HG02588 (cell line): Measurements from ENCODE around the gene RPUSD3.
"Not testable (repeated sequence)": the region's sequence is repeated elsewhere in the genome, so short reads cannot be mapped to it uniquely, and the experiment has no call there.

ENCODE experiments used
- ATAC-seq: cut with Tn5 transposase; IDR thresholded peaks from one replicate; pipeline ENCODE4 v1.9.1; 2021; ENCODE audit warnings: mild to moderate bottlenecking, moderate library complexity; ENCODE audit not compliant: unreplicated experiment

The RPUSD3 gene, protein sequence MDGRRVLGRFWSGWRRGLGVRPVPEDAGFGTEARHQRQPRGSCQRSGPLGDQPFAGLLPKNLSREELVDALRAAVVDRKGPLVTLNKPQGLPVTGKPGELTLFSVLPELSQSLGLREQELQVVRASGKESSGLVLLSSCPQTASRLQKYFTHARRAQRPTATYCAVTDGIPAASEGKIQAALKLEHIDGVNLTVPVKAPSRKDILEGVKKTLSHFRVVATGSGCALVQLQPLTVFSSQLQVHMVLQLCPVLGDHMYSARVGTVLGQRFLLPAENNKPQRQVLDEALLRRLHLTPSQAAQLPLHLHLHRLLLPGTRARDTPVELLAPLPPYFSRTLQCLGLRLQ

DNA sequence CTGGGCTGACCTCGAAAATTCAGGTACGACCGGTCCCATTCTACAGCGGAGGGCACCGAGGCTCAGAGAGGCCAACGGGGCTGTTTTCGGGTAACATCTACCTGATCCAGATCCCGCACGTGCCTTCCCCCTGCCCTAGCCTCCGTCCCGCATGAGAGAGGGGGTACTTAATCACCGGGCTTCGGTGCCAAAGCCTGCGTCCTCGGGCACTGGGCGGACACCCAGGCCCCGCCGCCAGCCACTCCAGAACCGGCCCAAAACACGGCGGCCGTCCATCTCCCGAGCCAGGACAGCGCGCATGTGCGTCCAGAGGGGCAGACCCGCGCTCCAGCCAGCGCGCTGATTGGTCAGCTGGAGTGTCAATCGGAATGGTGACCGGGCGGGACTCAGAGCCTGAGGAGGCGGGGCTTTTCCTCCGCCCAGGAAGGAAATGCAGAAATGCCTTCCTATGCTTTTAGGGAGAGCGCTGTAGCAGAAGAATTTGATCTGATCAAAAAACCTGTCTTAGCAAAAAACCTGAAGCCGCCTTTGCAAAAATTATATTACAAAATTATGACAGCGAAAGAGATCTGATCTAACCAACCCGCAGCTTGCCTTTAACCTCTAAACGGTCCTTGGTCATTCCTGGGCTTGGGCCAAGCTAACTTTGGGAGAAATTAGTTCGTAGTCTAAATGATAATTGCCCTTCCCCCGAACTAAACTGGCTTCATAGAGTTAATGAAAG, at the start of gene RPUSD3:
Gene RPUSD3, minus strand, starts transcription at position 294 of the 724 bp plus-strand sequence. Its CDS starts 18 bp downstream, at position 276.
- peak; percentile 96 for ATAC-seq

DNA sequence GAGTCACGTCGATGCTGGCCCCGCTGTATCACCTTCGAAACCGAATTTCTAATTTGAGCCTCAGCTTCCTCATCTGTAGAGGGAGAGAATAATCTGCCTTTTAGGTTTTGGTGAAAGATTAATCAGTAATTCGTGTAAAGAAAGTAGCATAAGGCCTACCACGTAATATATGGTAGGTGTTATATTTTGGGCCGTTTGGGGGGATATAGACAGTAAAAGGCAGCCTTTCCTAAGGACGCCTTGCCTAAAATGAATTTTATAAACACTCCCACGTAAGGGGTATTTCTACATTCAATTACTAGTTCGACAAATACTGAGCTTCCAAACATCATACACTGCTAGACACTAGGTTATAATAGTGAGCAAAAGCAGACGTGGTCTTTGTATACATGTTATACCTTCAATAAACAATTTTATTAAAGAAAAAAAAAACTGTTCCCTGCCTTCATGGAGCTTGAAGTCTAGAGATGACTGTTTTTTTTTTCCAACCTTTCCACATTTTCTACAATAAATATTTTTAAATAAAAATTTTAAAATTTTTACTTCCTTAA, 47.3 kb upstream of the RPUSD3 start:
- ATAC-seq: no peak

DNA sequence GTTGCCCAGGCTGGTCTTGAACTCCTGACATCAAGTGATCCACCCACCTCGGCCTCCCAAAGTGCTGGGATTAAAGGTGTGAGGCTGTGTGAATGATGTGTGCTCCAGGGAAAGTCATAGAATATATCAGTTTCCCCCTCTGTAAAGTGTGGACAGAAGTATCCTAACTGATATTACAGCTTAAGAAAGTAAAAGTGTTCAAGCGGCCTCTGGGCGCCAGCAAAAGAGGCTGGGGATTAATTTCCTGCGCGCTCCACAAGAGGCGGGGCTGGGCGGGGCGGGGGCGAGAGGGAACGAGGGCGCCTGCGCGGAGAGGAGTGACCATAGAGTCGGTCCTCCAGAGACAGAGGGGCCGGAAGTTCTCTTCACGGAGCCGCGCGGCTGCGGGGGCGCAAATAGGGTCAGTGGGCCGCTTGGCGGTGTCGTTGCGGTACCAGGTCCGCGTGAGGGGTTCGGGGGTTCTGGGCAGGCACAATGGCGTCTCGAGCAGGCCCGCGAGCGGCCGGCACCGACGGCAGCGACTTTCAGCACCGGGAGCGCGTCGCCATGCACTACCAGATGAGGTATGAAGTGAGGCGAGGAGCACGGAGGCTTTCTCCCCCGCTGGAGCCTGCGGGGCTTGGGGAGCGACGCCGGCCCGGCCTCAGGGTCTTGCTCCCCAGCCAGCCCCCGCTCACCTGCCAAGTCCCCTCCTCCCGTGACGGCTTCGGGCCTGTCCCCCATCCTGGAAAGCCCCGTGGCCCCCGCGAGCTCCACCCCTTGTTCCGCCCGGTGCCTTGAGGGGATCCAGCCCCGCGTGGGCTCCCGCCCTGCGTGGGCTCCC, 46.7 kb upstream of the RPUSD3 start, which contains the start of gene JAGN1:
Gene JAGN1, plus strand, starts transcription at position 362 of the 823 bp plus-strand sequence. Its CDS starts 113 bp downstream, at position 475.
- peak; percentile 68 for ATAC-seq

DNA sequence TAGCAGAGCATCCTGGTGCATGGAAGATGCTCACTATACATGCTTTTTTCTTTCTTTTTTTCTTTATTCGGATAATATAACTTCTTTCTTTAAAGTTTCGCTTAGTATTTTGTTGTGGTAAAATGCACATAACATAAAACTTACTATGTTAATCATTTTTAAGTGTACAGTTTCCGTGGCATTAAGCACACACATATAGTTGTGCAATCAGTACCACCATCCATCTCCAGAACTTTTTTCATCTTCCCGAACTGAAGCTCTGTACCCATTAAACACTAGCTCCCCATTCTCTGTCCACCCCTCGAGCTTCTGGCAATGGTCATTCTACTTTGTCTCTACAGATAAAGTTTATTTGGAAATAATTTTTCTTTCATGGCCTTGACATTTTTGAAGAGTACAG, 45.6 kb upstream of the RPUSD3 start:
- ATAC-seq: no peak

DNA sequence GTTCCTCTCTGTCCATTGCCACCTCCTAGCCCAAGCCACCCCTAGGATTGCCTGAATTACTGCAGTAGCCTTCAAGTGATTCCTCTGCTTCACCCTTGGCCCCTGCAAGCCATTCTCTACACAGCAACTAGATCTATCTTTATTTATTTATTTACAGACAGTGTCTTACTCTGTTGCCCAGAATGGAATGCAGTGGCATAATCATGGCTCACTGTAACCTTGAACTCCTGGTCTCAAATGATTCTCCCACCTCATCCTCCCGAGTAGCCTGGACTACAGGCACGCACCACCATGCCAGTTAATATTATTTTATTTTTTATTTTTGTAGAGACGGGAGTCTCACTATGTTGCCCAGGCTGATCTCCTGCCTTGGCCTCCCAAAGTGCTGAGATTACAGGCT, 44.7 kb upstream of the RPUSD3 start:
- ATAC-seq: no peak

DNA sequence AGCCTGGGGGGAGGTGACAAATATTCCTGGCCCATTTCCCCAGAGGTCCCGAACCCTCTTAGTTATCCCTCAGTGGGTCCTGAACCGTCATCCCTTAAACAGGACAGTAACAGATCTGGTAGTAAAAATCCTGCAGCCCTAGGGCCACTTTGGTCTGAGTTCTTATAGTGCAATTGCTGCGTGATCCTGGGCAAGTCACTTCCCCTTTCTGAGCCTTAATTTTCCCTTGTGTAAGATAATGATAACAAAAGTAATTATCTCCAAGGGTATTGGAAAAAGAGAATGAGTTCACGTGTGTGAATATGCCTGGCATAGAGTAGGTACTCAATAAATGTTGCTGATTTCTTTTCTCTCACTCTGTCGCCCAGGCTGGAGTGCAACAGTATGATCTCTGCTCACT, 43.7 kb upstream of the RPUSD3 start:
- no peak for ATAC-seq

DNA sequence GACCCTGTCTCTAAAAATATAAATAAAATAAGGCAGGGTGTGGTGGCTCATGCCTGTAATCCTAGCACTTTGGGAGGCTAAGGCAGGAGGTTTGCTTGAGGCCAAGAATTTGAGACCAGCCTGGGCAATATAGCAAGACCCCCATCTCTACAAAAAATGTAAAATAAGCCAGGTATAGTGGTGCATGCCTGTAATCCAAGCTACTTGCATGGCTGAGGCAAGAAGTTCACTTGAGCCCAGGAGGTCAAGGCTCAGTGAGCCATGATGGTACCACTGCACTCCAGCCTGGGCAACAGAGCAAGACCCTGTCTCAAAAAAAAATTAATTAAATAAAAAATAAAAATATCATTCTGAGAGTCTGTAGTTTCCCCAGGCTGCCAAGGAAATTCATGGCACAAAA, 42.5 kb upstream of the RPUSD3 start:
- no peak for ATAC-seq

DNA sequence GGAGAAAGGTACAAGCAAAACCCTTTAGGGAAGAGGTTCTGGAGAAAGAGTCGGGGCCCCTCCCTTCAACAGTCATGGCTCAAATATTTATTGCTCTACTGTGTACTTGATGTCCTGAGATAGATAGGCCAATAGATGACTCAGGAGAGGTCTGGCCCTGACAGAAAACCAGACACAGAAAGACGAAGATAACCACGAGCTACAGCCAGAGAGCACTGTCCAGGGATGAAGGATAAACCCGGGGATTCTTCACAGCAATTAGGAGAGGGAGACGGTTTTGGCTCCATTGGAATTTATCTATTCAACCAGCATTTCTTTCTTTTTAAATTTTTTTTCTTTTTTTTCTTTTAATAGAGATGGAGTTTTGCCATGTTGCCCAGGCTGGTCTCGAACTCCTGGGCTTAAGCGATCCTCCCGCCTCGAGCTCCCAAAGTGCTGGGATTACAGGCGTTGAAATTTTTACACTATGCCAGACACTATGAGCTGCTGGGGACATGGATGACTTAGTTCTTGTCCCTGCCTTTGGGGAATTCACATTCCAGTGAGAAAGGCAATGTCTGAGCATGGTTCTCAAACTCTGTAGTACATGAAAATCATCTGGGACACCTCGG, 40.9 kb upstream of the RPUSD3 start:
- no peak for ATAC-seq

DNA sequence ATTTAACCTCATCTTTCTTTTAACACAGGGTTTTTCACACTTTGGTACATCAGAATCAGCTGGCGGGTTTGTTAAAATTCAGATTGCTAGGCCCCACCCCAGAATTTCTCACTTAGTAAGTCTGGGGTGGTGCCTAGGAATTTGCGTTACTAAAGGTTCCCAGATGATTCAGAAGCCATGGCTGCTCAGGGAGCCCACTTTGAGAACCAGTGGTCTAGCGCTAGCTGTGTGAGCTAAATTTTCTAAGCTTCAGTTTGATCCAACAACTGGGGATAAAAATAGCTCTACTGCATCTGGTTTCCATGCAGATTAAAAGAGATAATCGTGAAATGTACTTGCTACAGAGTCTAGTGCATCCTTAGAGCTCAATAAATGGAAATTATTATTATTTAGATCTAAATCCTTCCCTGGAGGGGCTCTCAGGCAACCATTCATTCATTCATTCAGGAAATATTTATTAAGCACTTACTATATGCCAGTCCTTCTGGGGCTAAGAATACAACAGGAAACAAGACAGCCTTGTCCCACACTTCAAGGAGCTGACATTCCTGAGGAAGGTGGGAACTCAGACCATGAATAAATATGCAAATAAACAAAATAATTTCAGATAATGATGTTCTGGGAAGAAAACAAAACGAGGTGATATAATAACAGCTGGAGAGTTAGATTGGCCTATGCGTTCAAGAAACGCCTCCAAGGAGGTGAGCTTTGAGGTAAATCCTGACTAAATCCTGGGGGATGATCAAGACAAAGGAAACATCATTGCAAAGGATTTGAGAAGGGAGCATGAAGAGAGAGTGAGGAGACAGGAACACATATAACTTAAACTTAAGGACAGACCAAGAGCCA, 40.1 kb upstream of the RPUSD3 start:
- no peak for ATAC-seq

DNA sequence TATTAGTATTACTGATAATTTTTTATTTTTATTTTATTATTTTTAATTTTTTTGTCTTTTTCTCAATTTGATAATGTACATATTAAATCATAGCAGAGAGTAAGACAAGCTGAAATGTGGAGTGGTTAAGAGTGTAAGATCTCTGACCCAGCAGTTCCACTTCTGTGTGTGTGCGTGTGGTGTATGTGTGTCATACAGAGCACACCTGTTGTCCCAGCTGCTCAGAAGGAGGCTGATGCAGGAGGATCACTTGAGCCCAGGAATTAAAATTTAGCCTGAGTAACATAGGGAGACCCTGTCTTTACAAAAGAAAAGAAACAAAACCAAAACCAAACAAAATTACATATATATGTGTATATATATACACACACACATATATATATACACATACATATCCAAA, 37.6 kb upstream of the RPUSD3 start:
- no peak for ATAC-seq

DNA sequence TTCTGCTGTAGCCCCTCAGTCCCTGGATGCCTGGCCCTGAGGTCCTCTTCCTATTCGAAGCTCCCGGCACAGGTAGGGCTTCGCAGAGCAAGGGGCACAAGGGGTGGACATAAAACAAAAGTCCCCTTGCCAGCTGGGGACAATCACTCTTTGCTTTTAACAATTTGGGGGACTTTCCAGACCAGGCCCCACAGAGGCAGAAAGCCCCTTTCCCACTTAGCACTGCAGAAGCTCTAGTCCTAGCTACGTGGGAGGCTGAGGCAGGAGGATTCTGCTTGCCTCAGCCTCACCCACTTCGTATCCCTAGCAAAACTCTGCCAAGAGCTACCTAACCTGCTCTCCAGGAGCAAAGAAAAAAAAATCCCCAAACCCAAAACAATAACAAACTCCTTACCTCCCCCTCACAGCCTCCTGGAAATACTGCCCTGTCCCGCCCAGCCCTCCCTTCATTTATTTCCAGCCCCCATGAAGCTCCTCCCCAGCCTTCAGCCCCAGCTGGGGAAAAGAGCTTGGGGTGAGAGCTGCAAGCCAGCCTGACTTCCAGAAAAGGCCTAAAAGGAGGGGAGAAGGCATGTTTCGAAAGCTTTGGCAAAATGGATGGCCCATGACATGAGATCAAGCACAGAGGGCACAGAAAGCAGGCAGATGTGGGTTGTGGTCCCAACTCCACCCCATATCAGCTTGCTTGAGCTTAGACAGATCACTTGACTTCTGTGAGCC, 36.2 kb upstream of the RPUSD3 start, which contains the start of gene CIDEC:
Gene CIDEC, minus strand, starts transcription at position 424 of the 720 bp plus-strand sequence. CDS start 1,767 bp downstream, outside the sequence.
- ATAC-seq: no peak

DNA sequence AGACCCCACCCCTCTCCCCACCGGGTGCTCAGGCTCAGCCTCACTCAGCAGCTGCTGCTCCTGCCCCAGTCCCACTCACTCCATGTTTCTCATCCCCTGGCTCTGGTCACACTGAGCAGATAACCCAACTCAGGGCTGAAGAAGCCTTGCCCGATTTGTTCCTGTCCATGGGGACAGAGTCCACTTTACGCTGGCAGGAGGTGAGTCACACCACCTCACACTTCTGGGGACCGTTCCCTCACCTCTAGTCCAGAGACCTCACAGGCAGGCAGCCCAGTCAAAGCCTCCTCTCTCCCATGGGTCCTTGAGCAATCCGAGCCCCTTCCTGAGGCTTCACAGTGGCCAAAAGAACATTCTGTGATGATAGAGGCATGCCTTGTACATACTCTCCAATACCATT, 34.9 kb upstream of the RPUSD3 start:
- no peak for ATAC-seq

DNA sequence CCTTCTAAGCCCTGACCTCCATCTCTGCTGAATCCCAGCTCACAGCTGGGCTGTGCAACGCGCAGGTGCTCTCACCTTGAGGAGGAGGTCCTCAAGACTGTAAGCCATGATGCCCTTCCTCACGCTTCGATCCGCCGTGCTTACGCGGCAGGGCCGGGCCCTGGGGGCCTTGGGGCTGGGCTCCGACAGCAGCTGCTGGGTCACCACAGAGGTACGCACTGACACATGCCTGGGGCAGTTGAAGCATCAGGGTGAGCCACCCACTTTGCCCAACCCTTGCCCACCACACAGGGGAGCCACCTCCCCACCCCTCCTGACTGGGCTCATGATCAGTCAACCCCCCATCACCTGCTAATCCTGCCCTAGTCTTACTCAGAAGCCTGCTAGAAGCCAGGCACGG, 33.2 kb upstream of the RPUSD3 start:
- no peak for ATAC-seq

DNA sequence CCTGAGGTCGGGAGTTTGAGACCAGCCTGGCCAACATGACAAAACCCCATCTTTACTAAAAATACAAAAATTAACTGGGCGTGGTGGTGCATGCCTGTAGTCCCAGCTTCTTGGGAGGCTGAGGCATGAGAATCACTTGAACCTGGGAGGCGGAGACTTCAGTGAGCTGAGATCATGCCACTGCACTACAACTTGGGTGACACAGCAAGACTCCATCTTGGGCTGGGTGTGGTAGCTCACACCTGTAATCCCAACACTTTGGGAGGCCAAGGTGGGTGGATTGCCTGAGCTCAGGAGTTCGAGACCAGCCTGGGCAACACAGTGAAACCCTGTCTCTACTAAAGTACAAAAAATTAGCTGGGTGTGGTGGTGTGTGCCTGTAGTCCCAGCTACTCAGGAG, 32.4 kb upstream of the RPUSD3 start:
- not testable (repeated sequence) for ATAC-seq

DNA sequence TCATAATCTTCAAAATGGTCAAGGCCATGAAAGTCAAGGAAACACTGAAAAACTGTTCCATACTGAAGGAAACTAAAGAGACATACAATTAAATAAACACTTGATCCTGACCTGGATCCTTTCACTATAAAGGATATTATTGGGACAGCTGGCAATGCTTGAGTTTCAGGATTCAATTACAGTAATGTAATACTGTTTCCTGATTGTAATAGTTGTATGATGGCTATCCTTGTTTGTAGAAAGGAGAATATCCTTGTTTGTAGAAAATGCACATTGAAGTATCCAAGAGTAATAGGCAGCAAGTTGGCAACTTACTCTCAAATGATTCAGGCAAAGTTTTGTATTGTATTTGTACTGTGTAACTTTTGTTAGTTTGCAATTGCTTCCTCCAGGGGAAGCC, 31.6 kb upstream of the RPUSD3 start:
- no peak for ATAC-seq

DNA sequence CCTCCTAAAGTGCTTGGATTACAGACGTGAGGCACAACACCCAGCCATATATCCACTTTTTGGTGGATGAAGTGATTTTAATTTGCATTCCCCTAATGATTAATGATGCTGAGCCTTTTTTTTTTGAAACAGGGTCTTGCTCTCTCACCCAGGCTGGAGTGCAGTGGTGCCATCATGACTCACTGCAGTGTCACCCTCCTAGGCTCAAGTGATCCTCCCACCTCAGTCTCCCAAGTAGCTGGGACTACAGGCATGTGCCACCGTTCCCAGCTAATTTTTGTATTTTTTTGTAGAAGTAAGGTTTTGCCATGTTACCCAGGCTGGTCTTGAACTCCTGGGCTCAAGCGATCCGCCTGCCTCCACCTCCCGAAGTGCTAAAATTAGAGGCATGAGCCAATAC, 28.3 kb upstream of the RPUSD3 start:
- ATAC-seq: not testable (repeated sequence)

DNA sequence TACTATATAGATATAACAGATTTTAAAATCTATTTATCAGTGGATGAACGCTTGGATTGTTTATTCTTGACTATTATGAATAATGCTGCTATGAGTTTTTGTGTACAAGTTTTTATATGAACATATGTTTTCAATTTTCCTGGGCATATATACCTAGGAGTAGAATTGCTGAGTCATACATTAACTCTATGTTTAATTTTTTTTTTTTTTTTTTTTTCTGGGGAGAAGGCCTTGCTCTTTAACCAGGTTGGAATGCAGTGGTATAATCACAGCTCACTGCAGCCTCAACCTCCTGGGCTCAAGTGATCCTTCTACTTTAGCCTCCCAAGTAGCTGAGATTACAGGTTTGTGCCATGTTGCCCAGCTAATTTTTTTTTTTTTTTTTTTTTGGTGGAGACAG, 27.2 kb upstream of the RPUSD3 start:
- ATAC-seq: no peak

DNA sequence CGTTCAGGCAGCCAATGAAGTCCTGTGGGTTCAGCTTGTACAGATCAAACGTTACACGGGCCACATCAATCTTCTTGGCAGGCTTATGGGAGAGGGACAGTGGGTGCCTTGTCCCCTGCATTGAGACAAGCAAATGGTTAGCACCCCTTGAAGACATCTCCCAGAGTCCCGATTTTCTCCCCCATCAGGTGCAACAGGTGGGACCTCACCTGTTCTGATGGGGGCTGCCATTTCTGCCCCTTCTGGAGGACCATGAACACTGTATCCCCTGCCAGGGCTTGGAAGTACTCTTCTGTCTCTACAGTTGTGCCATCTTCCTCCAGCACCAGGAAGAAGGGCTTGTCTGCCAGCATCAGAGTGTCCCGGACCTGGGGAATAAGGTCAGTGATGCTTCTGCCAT, 26.1 kb upstream of the RPUSD3 start:
- ATAC-seq: no peak

DNA sequence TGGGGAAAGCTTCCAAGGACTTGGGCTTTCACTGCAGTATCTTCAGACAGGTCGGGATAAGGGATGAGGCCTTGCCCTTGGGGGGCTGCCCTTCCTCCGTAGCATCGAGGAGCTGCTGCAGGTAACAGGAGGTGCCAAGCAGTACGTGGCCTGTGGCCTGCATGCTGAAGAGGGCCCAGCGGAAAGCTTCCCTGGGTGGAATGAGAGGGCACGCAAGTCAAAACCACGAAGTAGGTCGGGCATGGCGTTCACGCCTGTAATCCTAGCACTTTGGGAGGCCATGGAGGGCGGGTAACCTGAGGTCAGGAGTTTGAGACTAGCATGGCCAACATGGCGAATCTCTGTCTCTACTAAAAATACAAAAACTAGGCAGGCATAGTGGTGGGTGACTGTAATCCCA, 23.3 kb upstream of the RPUSD3 start:
- no peak for ATAC-seq
